Fibroblast of lung (primary cell): ENCODE measurements around the gene ZSWIM4. TPM values are rescaled to one million over a fixed set of nuclear protein-coding genes. Genes with fewer than 3 reads are reported as not detected.
"Not testable (repeated sequence)": the region's sequence is repeated elsewhere in the genome, so short reads cannot be mapped to it uniquely, and the experiment has no call there.

Experiments
- DNase-seq, 2 donors: peaks; one replicate each; pipeline versions ENCODE4 v3.0.0 to v3.0.0-alpha.2; 2010; ENCODE audit warnings: low read depth in 2 of 2
- H2AFZ ChIP-seq: 2 replicates; pipeline ENCODE4 v1.5.1; 2012; ENCODE audit warnings: low read length, control low read depth, inconsistent platforms
- H3K27ac ChIP-seq: 2 replicates; pipeline ENCODE4 v1.5.1; 2011; ENCODE audit warnings: low read length, control low read depth; ENCODE audit not compliant: insufficient read depth
- H3K27me3 ChIP-seq: 2 replicates; pipeline ENCODE4 v1.5.1; 2011; ENCODE audit warnings: mild to moderate bottlenecking, low read length; ENCODE audit not compliant: control insufficient read depth, insufficient read depth
- H3K36me3 ChIP-seq: 2 replicates; pipeline ENCODE4 v1.5.1; 2011; ENCODE audit warnings: low read length; ENCODE audit not compliant: control insufficient read depth, insufficient read depth
- H3K4me1 ChIP-seq: 2 replicates; pipeline ENCODE4 v1.5.1; 2011; ENCODE audit warnings: low read length; ENCODE audit not compliant: control insufficient read depth, insufficient read depth; ENCODE audit errors: extremely low read depth
- H3K4me2 ChIP-seq: 2 replicates; pipeline ENCODE4 v1.5.1; 2011; ENCODE audit warnings: low read length, control low read depth; ENCODE audit not compliant: insufficient read depth; ENCODE audit errors: extremely low read depth
- H3K4me3 ChIP-seq, 4 experiments: fragments of 200-600 bp in 1 of 4; sonication (generic) in 1 of 4; replicated peaks in 1 of 4; 2 replicates each; pipeline ENCODE4 v1.5.1; 2011 to 2016; ENCODE audit warnings: low read length in 4 of 4, low read depth in 3 of 4, mild to moderate bottlenecking in 3 of 4, control low read depth in 2 of 4, inconsistent platforms in 1 of 4, mixed read lengths in 1 of 4; ENCODE audit not compliant: insufficient read depth in 1 of 4; ENCODE audit errors: control extremely low read depth in 1 of 4
- H3K79me2 ChIP-seq: 2 replicates; pipeline ENCODE4 v1.5.1; 2012; ENCODE audit warnings: mild to moderate bottlenecking, low read length, inconsistent platforms; ENCODE audit not compliant: control insufficient read depth, insufficient read depth
- H3K9ac ChIP-seq: 2 replicates; pipeline ENCODE4 v1.5.1; 2011; ENCODE audit warnings: mild to moderate bottlenecking, low read length, control low read depth; ENCODE audit not compliant: insufficient read depth
- H3K9me3 ChIP-seq: 2 replicates; pipeline ENCODE4 v1.5.1; 2012; ENCODE audit warnings: low read depth, low read length; ENCODE audit not compliant: control insufficient read depth, insufficient read depth
- H4K20me1 ChIP-seq: 2 replicates; pipeline ENCODE4 v1.5.1; 2011; ENCODE audit warnings: low read length; ENCODE audit not compliant: control insufficient read depth, insufficient read depth; ENCODE audit errors: extremely low read depth
- CTCF ChIP-seq, 2 donors: IDR thresholded peaks in 1 of 2; conservative IDR thresholded peaks in 1 of 2; 1 replicate in 1 of 2; 2 replicates in 1 of 2; pipeline ENCODE4 v1.5.1; 2011 to 2012; ENCODE audit warnings: low read length in 2 of 2, control low read depth in 1 of 2, inconsistent platforms in 1 of 2, low read depth in 1 of 2, mild to moderate bottlenecking in 1 of 2
- EZH2 ChIP-seq: IDR thresholded peaks from 2 replicates; pipeline ENCODE4 v1.5.1; 2012; ENCODE audit warnings: low read length, control low read depth, mild to moderate bottlenecking; ENCODE audit errors: missing control alignments
- polyA plus RNA-seq, 2 donors: library from polyadenylated mRNA; depleted of rRNA in 1 of 2; stranded (reverse) in 1 of 2; unstranded in 1 of 2; fragments of >200 nt; gene quantifications; 2 replicates each; pipeline ENCODE4 v1.2.1, GENCODE V29; 2011 to 2012; ENCODE audit warnings: missing spikeins in 1 of 2
- total RNA-seq: library from RNA; depleted of rRNA; stranded (reverse); fragments of >200 nt; gene quantifications from 2 replicates; pipeline ENCODE4 v1.2.1, GENCODE V29; 2014

The ZSWIM4 gene
- total and polyA plus RNA-seq, 2 donors (not counting 1 experiment from before 2014, with no cell fraction given) = 1.6 to 5.6 TPM

- no peaks in the 10 kb centered on the region for H3K9me3 ChIP-seq
- H2AFZ ChIP-seq = peak within 1 kb of the TSS; percentile 72
- H3K27ac ChIP-seq = peak within 1 kb of the TSS; percentile 92
- peaks cover 21% of the 10 kb centered on the region for H3K36me3 ChIP-seq
- peak within 1 kb of the TSS; percentile 73 for H3K4me2 ChIP-seq
- TF ChIP-seq CTCF (conservative IDR thresholded peaks at IDR 0.05 in 1 of 2, IDR thresholded peaks at IDR 0.05 in 1 of 2; ENCODE audit: low read depth in 1 of 2, low read length in 2 of 2) = no peak
- TF ChIP-seq EZH2 = no peak
- peaks cover 6% of the 10 kb centered on the region for H3K4me1 ChIP-seq
- H3K27me3 ChIP-seq = no peaks in the 10 kb centered on the region
- H3K4me3 ChIP-seq = peak within 1 kb of the TSS; percentile 87 to 99 (median 93)
- peaks cover 25% of the 10 kb centered on the region for H3K79me2 ChIP-seq
- peak within 1 kb of the TSS; percentile 91 for H3K9ac ChIP-seq
- peak; percentile 93 for DNase-seq
- no peaks in the 10 kb centered on the region for H4K20me1 ChIP-seq
These were observed 20.7 kb upstream of the ZSWIM4 start, which contains the start of gene C19orf53 for GRCh38 chr19:13774217-13775191. Gene C19orf53, plus strand, starts transcription at chr19:13774456. Its CDS starts 22 bp downstream, at chr19:13774478.

DNA sequence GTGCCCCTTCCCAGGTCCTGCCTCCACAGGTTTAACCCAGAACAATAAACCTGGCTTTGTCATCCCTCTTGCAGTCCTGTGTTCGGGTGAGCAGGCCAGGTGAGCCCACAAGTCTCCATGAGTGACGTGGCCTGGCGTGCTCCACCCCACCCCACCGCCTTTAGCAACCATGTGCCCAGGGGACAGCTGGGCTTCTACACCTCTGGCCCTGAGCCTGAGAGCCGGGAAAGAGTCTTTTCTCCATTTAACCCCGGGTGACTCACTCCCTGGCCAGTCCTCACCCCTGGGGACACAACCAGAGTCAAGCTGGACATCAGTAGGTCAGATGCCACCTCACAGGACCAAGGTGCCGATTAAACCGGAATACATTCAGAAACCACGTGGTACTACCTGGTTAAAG lies 16.8 kb upstream of the ZSWIM4 start:
- no peak for DNase-seq
- peaks cover 12% of the 10 kb centered on the region for H3K4me1 ChIP-seq
- H3K79me2 ChIP-seq = peaks cover 25% of the 10 kb centered on the region
- no peak overlapping the region for H3K4me2 ChIP-seq
- no peaks in the 10 kb centered on the region for H3K9me3 ChIP-seq
- H3K9ac ChIP-seq = no peak overlapping the region
- TF ChIP-seq EZH2 = no peak
- TF ChIP-seq CTCF (conservative IDR thresholded peaks at IDR 0.05 in 1 of 2, IDR thresholded peaks at IDR 0.05 in 1 of 2; ENCODE audit: low read depth in 1 of 2, low read length in 2 of 2) = no peak
- H3K27me3 ChIP-seq = no peaks in the 10 kb centered on the region
- H3K27ac ChIP-seq = no peak overlapping the region
- H3K36me3 ChIP-seq = peaks cover 21% of the 10 kb centered on the region
- H4K20me1 ChIP-seq = no peaks in the 10 kb centered on the region
- H3K4me3 ChIP-seq = no peak overlapping the region
- no peak overlapping the region for H2AFZ ChIP-seq

GRCh38 chr19:13778847-13779246 lies 16.4 kb upstream of the ZSWIM4 start:
- peaks cover 9% of the 10 kb centered on the region for H3K4me1 ChIP-seq

GRCh38 chr19:13779794-13780193 lies 15.4 kb upstream of the ZSWIM4 start:
- Histone ChIP-seq H3K79me2 (peaks cover 21% of the 10 kb centered on the region), H3K36me3 (peaks cover 21% of the 10 kb centered on the region)
- not testable (repeated sequence) for H3K4me3 ChIP-seq, DNase-seq, H3K4me1 ChIP-seq, H3K9me3 ChIP-seq, H3K4me2 ChIP-seq, H3K27me3 ChIP-seq, H2AFZ ChIP-seq, H4K20me1 ChIP-seq, H3K27ac ChIP-seq, H3K9ac ChIP-seq

More at GRCh38 chr19:13778847-13779246, 16.4 kb upstream of the ZSWIM4 start:
- H3K9ac ChIP-seq = no peak overlapping the region
- H3K27me3 ChIP-seq = no peaks in the 10 kb centered on the region
- no peak overlapping the region for H3K4me3 ChIP-seq
- no peak overlapping the region for H3K27ac ChIP-seq
- H3K4me2 ChIP-seq = no peak overlapping the region
- no peaks in the 10 kb centered on the region for H4K20me1 ChIP-seq
- peaks cover 21% of the 10 kb centered on the region for H3K36me3 ChIP-seq
- no peak overlapping the region for H2AFZ ChIP-seq
- DNase-seq = no peak
- H3K79me2 ChIP-seq = peaks cover 25% of the 10 kb centered on the region
- no peaks in the 10 kb centered on the region for H3K9me3 ChIP-seq
- TF ChIP-seq EZH2 (no peak), CTCF (conservative IDR thresholded peaks at IDR 0.05 in 1 of 2, IDR thresholded peaks at IDR 0.05 in 1 of 2; ENCODE audit: low read depth in 1 of 2, low read length in 2 of 2) (no peak)
